Measurements from ENCODE around the gene CCS.

GRCh38 chr11:66561178-66561974 is 31.6 kb upstream of the CCS start:
- TF ChIP-seq CTCF (IDR thresholded peaks at IDR 0.05) = no peak
- TF ChIP-seq POLR2A (IDR thresholded peaks at IDR 0.05) = no peak

Data from Peyer's patch (tissue), 4 donors.